Stimulated activated CD8-positive, alpha-beta memory T cell treated with anti-CD3 and anti-CD28 coated beads, Interleukin-4, amount 100 ng/mL, for 1 hour (primary cell): ENCODE results near the gene EDDM3A.

ENCODE experiments used
- DNase-seq, 2 donors: peaks; one replicate each; pipeline ENCODE4 v3.0.0-alpha.2; 2020; ENCODE audit warnings: low read depth in 2 of 2, low spot score in 1 of 2

The EDDM3A gene

DNA sequence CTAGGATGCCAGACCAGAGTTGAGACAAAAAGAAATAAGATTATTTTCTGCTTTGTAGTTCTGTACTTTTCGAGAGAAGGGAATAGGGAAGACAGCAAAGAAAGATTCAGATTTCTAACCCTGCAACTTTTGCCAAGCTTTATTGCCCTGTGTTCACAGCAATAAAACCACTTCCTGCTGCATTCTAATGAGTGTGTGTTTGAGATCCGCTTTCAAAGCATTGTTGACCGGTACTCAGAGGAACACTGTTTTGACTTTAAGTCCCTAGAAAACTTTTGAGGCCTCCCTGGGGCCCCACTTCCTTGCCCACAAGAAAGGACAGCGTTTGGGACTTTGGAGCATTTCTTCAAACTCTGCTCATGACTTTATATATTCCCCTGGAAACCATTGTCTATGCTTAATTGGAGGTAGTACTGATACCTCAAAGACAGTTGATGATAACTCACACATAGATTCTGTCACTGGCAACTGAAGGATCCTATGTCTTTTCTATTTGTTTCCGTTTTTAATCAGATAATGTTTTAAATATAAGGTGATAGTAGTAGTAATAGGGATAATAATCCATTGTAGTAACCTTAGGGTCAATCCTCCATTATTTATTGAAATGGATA is 36.7 kb downstream of the EDDM3A start:
- DNase-seq: no peak

DNA sequence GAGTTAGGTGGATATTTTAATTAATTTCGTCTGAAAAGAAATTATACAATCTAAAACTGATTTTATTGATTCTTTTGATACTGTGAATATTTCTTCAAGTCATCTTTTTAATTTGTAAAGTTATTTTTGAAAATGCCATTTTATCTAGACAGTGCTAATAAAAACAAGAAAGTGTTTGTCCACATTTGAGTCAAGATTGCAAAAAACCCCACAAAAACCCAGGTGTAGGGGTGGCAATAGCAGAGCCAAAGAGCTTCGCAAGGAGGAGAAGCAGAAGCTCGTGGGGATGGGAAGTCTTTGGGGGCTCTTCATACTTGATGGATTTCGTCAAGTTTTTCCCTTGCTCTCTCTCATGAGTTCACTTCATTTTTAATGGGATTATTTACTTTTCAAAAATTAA is 41.3 kb downstream of the EDDM3A start:
- no peak for DNase-seq

DNA sequence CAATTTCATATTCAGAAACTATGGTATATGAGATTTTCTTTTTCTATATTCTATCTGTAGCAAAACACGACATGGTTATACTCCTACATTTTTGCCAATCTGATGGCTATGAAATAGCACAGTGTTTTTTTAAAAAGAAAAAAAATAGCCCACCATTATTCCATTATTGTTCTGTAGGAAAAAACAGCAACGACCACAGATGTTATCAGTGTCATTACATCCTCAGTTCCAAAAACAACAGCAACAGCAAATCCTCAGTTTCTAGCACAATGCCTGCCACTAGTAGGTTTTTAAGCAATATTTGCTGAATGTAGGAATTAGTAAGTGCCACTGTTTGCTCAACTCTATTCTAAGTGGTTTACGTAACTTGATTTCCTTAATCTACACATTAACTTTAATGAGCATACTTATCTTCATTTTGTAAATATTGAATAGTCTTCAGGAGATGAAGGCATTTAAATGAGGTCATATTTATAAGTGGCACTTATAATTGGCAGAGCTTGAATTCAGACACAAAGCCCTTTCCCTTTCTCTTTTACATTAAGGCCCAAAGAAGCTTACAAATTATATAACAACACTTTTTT is 43.6 kb downstream of the EDDM3A start:
- DNase-seq: no peak

DNA sequence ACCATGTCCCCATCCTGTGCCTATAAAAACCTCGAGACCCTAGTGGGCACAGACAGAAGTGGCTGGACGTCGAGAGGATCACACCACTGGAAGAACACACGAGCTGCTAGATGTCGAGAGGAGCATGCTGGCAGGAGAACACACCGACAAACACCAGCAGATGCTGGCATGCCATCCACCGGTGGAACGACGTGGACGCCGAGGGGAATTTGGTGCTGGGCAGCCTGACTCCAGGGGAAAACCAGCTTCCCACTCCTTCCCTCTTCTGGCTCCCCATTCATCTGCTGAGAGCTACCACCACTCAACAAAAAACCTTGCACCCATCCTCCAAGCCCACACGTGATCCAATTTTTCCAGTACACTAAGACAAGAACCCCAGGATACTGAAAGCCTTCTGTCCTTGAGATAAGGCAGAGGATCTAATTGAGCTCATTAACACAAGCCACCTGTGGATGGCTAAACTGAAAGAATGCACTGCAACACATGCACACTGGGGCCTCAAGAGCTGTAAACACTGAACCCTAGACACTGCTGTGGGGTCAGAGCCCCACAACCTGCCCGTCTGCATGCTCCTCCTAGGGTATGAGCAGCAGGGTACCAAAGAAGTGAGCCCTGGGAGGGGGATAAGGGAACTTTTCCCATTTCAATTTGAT is 44.9 kb downstream of the EDDM3A start:
- no peak for DNase-seq

DNA sequence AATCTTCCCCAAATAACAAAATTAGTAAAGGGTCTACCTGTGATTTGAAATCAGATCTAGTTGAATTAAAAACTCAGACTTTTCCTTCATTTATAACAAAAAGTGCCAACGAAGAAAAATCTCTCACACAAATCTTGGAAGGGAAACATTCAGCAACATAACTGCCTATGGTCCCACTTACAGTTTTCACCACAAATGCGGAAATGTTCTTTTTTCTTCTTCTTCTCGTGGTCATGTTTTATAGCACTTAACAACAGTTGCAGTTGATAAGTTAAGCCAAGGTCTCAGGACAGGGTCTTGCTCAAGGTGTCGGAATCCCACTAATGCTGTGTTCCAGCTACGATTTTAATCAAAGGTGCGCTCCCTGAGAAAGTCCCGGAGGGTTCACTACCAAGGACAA is 45.5 kb downstream of the EDDM3A start:
- DNase-seq: no peak

DNA sequence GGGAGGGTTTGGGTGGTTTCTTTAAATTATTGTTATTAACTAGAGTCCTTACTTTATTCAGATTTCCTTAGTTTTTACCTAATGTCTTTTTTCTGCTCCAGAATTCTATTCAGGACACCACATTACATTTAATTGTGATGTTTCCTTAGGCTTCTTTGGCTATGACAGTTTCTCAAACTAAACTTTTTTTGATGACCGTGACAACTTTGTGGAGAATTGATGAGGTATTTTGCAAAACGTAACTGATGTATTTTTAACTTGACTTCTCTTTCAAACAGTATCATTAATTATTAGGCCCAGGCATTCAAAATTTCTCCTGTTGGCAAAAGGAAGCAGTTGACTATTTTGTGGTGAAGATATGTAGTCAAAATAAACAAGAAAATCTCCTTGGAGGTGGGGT is 45.9 kb downstream of the EDDM3A start:
- no peak for DNase-seq

DNA sequence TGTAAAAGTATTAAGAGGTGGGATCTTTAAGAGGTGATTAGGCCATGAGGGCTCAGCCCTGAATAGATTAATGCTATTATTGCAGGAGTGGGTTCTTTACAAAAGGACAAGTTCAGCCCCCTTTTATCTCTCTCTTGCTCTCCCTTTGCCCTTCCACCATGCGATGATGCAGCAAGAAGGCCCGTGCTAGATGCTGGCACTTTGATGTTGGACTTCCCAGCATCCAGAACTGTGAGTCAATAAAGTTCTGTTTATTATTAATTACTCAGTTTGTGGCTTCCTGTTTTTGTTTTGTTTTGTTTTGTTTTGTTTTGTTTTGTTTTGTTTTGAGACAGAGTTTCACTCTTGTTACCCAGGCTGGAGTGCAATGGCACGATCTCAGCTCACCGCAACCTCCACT is 46.9 kb downstream of the EDDM3A start:
- no peak for DNase-seq

DNA sequence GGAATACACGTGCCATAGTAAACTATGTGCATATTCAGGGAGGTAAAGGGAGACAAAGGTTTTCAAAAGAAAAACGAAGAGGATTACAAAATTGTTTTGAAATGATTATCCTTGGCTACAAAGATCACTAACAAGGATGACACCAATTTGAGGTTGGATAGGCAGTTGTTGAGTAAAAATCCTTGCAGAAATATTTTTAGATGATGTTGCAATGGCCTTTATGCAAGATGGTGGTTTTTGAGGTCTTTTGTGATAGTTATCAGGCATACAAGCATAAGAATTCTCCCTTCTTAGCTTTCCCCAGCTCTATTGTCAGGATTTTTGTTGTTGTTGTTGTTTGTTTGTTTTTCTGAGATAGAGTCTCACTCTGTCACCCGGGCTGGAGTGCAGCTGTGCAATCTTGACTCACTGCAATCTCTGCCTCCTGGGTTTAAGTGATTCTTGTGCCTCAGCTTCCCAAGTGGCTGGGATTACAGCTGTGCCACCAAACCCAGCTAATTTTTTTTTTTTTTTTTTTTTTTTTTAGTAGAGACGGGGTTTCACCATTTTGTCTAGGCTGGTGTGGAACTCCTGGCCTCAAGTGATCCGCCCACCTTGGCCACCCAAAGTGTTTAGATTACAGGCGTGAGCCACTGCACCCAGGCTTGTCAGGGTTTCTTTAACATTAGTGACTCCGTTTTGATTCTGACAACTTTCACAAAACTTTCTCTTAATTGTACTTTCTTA is 49.1 kb downstream of the EDDM3A start:
- DNase-seq: no peak

DNA sequence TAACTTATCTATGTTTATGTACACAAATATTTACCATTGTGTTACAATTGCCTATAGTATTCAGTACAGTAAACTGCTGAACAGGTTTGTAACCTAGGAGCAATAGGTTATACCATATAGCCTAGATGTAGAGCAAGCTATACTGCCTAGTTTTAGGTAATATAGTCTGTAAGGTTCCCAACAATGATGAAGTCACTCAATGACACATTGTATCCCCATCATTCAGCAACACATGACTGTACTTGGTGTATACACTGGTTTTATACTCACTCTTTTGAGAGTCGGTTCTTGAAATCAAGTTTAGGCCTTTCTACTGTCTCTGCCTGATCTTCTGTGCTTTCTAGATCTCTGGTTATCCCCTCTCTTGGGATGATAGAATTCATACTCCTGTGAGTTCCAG is 51.5 kb downstream of the EDDM3A start:
- no peak for DNase-seq
